ENCODE data around the gene ANO3. TPM values are rescaled to one million over a fixed set of nuclear protein-coding genes. Genes with fewer than 3 reads are reported as not detected.
A peak's percentile ranks its signal among the peaks of the same experiment; 100 is the strongest.

The ANO3 gene
- total and polyA plus RNA-seq, 2 of the 4 experiments (the other 2 are of a cell fraction), result 0.02 to 0.18 TPM

DNA sequence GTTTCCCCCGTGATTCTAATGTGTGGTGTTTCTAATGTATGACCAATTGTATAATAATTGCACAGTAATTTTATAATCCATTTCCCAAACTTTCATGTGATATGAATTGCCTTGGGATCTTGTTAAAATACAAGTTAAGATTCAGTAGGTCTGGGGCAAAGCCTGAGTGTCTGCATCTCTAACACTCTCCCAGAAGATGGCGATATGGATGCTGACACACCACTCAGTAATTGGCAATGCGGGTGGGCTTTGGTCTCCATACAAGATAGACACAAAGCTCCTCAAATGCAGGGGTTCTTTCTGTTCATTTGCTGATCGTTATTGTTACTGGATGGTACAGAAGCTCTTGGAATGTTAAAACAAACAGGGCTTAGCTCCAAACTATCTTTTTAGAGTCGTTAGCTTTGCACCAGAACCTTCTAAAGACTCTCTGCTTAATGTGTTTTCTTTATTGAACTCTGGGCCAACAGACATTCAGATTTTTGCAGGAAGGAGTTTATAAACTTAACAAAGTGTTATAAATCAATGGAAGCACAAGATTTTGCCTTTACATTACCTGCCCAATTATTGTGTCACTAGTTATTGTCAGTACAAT is 45.4 kb upstream of the ANO3 start:
- Histone ChIP-seq H2BK5ac (ENCODE audit: low read depth, low read length, poor library complexity, severe bottlenecking) (no peak overlapping the region), H3K36me3 (ENCODE audit: control insufficient read depth, insufficient read depth, low read length) (no peaks in the 10 kb centered on the region), H3K4ac (ENCODE audit: low read depth, low read length) (no peak overlapping the region), H3K9me3 (ENCODE audit: control insufficient read depth, insufficient read depth, low read length) (no peaks in the 10 kb centered on the region), H3K56ac (ENCODE audit: extremely low read depth, insufficient read depth, low read length) (no peak overlapping the region), H3K79me1 (ENCODE audit: low read depth in 1 of 2, low read length in 2 of 2) (no peaks in the 10 kb centered on the region), H4K8ac (ENCODE audit: low read depth in 2 of 2, low read length in 2 of 2) (no peak overlapping the region), H3K27ac (ENCODE audit: insufficient read depth, low read length) (no peak overlapping the region), H3K4me1 (ENCODE audit: control insufficient read depth, insufficient read depth, low read length) (no peaks in the 10 kb centered on the region), H2AFZ (replicated peaks; ENCODE audit: low read length, poor library complexity) (peak overlapping the region; percentile 46), H2AK5ac (ENCODE audit: low read depth, low read length) (no peak overlapping the region), H3K23ac (ENCODE audit: low read depth, low read length) (no peak overlapping the region), H2BK120ac (ENCODE audit: low read depth, low read length) (no peak overlapping the region), H2BK20ac (ENCODE audit: low read depth, low read length) (no peak overlapping the region), H3K18ac (ENCODE audit: low read depth, low read length) (no peak overlapping the region), H2BK15ac (ENCODE audit: low read depth, low read length) (no peak overlapping the region), H3K27me3 (ENCODE audit: control insufficient read depth, insufficient read depth, low read length) (no peaks in the 10 kb centered on the region), H4K5ac (ENCODE audit: low read depth, low read length) (no peak overlapping the region), H3K9me1 (ENCODE audit: insufficient read depth, low read length) (0 out of 2 replicates have a peak, but pooled peaks cover 3% of the 10 kb centered on the region), H3K4me2 (ENCODE audit: low read depth, low read length) (peak overlapping the region; percentile 69), H3K4me3 (ENCODE audit: insufficient read depth, low read depth, low read length) (no peak overlapping the region; the same call in 1 of the 2 replicates), H2AK9ac (replicated peaks; ENCODE audit: low read depth, low read length, poor library complexity) (no peak overlapping the region), H3K14ac (replicated peaks; ENCODE audit: low read depth, low read length) (no peak overlapping the region), H4K20me1 (ENCODE audit: insufficient read depth, low read length) (no peaks in the 10 kb centered on the region), H4K91ac (ENCODE audit: insufficient read depth, low read depth, low read length) (no peak overlapping the region), H3K9ac (ENCODE audit: low read depth, low read length) (no peak overlapping the region)
- ATAC-seq (ENCODE audit: low read depth) (peak; percentile 83), DNase-seq (peak; percentile 37)
- intact Hi-C loops (cut with micrococcal nuclease) (loop anchor here (10.0 kb wide), 1 partner anchor 1198 kb away; no protein-coding TSS in a partner anchor), dilution Hi-C loops (cut with HindIII; ENCODE audit: low sequenced_read_pairs, unreplicated experiment) (no loop called here), in situ Hi-C loops (cut with MboI; ENCODE audit: low sequenced_read_pairs) (no loop called here)
- no TSS peak for BruUV-seq (replicated peaks)
- no peak for TF ChIP-seq BHLHE40 (IDR thresholded peaks at IDR 0.05; ENCODE audit: low read depth, low read length)
- TF ChIP-seq, protein P1, sequence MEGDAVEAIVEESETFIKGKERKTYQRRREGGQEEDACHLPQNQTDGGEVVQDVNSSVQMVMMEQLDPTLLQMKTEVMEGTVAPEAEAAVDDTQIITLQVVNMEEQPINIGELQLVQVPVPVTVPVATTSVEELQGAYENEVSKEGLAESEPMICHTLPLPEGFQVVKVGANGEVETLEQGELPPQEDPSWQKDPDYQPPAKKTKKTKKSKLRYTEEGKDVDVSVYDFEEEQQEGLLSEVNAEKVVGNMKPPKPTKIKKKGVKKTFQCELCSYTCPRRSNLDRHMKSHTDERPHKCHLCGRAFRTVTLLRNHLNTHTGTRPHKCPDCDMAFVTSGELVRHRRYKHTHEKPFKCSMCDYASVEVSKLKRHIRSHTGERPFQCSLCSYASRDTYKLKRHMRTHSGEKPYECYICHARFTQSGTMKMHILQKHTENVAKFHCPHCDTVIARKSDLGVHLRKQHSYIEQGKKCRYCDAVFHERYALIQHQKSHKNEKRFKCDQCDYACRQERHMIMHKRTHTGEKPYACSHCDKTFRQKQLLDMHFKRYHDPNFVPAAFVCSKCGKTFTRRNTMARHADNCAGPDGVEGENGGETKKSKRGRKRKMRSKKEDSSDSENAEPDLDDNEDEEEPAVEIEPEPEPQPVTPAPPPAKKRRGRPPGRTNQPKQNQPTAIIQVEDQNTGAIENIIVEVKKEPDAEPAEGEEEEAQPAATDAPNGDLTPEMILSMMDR (conservative IDR thresholded peaks at IDR 0.05; ENCODE audit: low read depth, low read length), result peak; percentile 44
- no peak for TF ChIP-seq SMC3 (IDR thresholded peaks at IDR 0.05; ENCODE audit: low read depth, low read length)
- no peak for TF ChIP-seq POLR2A (IDR thresholded peaks at IDR 0.05; ENCODE audit: low read depth, low read length)
- TF ChIP-seq, protein P2, sequence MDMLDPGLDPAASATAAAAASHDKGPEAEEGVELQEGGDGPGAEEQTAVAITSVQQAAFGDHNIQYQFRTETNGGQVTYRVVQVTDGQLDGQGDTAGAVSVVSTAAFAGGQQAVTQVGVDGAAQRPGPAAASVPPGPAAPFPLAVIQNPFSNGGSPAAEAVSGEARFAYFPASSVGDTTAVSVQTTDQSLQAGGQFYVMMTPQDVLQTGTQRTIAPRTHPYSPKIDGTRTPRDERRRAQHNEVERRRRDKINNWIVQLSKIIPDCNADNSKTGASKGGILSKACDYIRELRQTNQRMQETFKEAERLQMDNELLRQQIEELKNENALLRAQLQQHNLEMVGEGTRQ (IDR thresholded peaks at IDR 0.05; ENCODE audit: low read depth, low read length), result no peak
- TF ChIP-seq RCOR1 (IDR thresholded peaks at IDR 0.05; ENCODE audit: insufficient replicate concordance, low read length), result no peak
- TF ChIP-seq RAD21 (IDR thresholded peaks at IDR 0.05; ENCODE audit: low read length), result no peak
- TF ChIP-seq ELK1 (IDR thresholded peaks at IDR 0.05; ENCODE audit: borderline replicate concordance, low read depth, low read length), result no peak
- TF ChIP-seq MAZ (IDR thresholded peaks at IDR 0.05; ENCODE audit: borderline replicate concordance, low read depth, low read length), result no peak
- ChIA-PET POLR2A (ENCODE audit: unreplicated experiment) (no interaction called here), CTCF (interaction anchor here (1.0 to 1.3 kb wide), 4 partner anchors 9 to 304 kb away, joined by 3 to 7 read pairs (median 6); no protein-coding TSS in a partner anchor)
- no CpG with 5 or more reads among the region's 5 CpGs for WGBS, 2 experiments (ENCODE audit: extremely low coverage in 2 of 2, insufficient read length in 1 of 2)
